Keratinocyte (primary cell): ENCODE results near the gene HOXA6. TPM values are rescaled to one million over a fixed set of nuclear protein-coding genes. Genes with fewer than 3 reads are reported as not detected.

ENCODE experiments used
- DNase-seq: peaks from one replicate; pipeline ENCODE4 v3.0.0-alpha.2; 2011; ENCODE audit warnings: low read depth, missing footprints, low spot score
- FAIRE-seq: peaks from 2 replicates; lab custom pipeline; 2011; peaks lifted over from hg19 to GRCh38; lab: Jason Lieb, UNC
- H2AFZ ChIP-seq: 2 replicates; pipeline ENCODE4 v1.6.0; 2012; ENCODE audit warnings: low read length, control low read depth, inconsistent platforms; ENCODE audit not compliant: control insufficient read depth
- H3K27ac ChIP-seq: 2 replicates; pipeline ENCODE4 v1.5.1; 2011; ENCODE audit warnings: low read length; ENCODE audit not compliant: control insufficient read depth, insufficient read depth
- H3K27me3 ChIP-seq: 3 replicates; pipeline ENCODE4 v1.6.0; 2011; ENCODE audit warnings: low read length; ENCODE audit not compliant: control insufficient read depth, insufficient read depth; ENCODE audit errors: extremely low read depth
- H3K36me3 ChIP-seq, 2 experiments: 2 replicates in 1 of 2; 3 replicates in 1 of 2; pipeline ENCODE4 v1.5.1; 2011; ENCODE audit warnings: low read length in 2 of 2, mild to moderate bottlenecking in 1 of 2; ENCODE audit not compliant: control insufficient read depth in 2 of 2, insufficient read depth in 2 of 2; ENCODE audit errors: extremely low read depth in 1 of 2
- H3K4me1 ChIP-seq: 3 replicates; pipeline ENCODE4 v1.5.1; 2011; ENCODE audit warnings: low read length; ENCODE audit not compliant: control insufficient read depth, insufficient read depth; ENCODE audit errors: extremely low read depth
- H3K4me2 ChIP-seq: 3 replicates; pipeline ENCODE4 v1.6.0; 2011; ENCODE audit warnings: low read depth, low read length; ENCODE audit not compliant: control insufficient read depth, insufficient read depth; ENCODE audit errors: extremely low read depth
- H3K4me3 ChIP-seq, 3 experiments: fragments of 200-600 bp in 1 of 3; sonication (generic) in 1 of 3; 2 replicates in 2 of 3; 3 replicates in 1 of 3; pipeline ENCODE4 v1.5.1; 2011 to 2016; ENCODE audit warnings: low read length in 3 of 3, mild to moderate bottlenecking in 3 of 3, control low read depth in 2 of 3, inconsistent platforms in 1 of 3, low read depth in 1 of 3, mixed read lengths in 1 of 3, mixed run types in 1 of 3, moderate library complexity in 1 of 3; ENCODE audit not compliant: control insufficient read depth in 2 of 3, insufficient read depth in 2 of 3; ENCODE audit errors: extremely low read depth in 1 of 3
- H3K79me2 ChIP-seq: 2 replicates; pipeline ENCODE4 v1.6.0; 2012; ENCODE audit warnings: low read length; ENCODE audit not compliant: control insufficient read depth, insufficient read depth
- H3K9ac ChIP-seq: 3 replicates; pipeline ENCODE4 v1.6.0; 2011; ENCODE audit warnings: low read length; ENCODE audit not compliant: control insufficient read depth, insufficient read depth; ENCODE audit errors: extremely low read depth
- H3K9me1 ChIP-seq: 3 replicates; pipeline ENCODE4 v1.6.0; 2011; ENCODE audit warnings: low read length; ENCODE audit not compliant: control insufficient read depth, insufficient read depth; ENCODE audit errors: extremely low read depth
- H3K9me3 ChIP-seq: 2 replicates; pipeline ENCODE4 v1.5.1; 2012; ENCODE audit warnings: low read depth, low read length; ENCODE audit not compliant: control insufficient read depth
- H4K20me1 ChIP-seq: 3 replicates; pipeline ENCODE4 v1.6.0; 2011; ENCODE audit warnings: low read length; ENCODE audit not compliant: control insufficient read depth, insufficient read depth; ENCODE audit errors: extremely low read depth
- CTCF ChIP-seq, 3 experiments: IDR thresholded peaks in 1 of 3; conservative IDR thresholded peaks in 1 of 3; optimal IDR thresholded peaks in 1 of 3; 2 replicates in 2 of 3; 3 replicates in 1 of 3; pipeline versions ENCODE3 to v1.5.1; 2011; ENCODE audit warnings: low read length in 3 of 3, mild to moderate bottlenecking in 3 of 3, moderate library complexity in 2 of 3, control low read depth in 1 of 3, inconsistent platforms in 1 of 3; ENCODE audit not compliant: insufficient read depth in 2 of 3; ENCODE audit errors: extremely low read depth in 1 of 3
- EZH2 ChIP-seq: IDR thresholded peaks from one replicate; pipeline ENCODE4 v1.6.1; 2012; ENCODE audit warnings: inconsistent platforms, mild to moderate bottlenecking, low read length, moderate library complexity
- dilution Hi-C: fragments of 300-500 bp; cut with MboI; formaldehyde crosslinking; loops from one replicate; pipeline ENCODE4 v1.7.0; 2020; ENCODE audit warnings: low sequenced_read_pairs; ENCODE audit not compliant: extremely low pct_ligation_motif_present
- polyA plus RNA-seq, 5 experiments: library from polyadenylated mRNA; depleted of rRNA in 3 of 5; stranded (reverse) in 3 of 5; stranded (forward) in 1 of 5; unstranded in 1 of 5; fragments of >200 nt; gene quantifications; 1 replicate in 1 of 5; 2 replicates in 3 of 5; 3 replicates in 1 of 5; pipeline versions ENCODE4 v1.2.1 to v1.2.3, GENCODE V29; 2011 to 2012; ENCODE audit warnings: missing spikeins in 2 of 5, low read depth in 1 of 5, low replicate concordance in 1 of 5

Gene HOXA6
- polyA plus RNA-seq, 1 donor (not counting 4 experiments of a cell fraction or from before 2014, with no cell fraction given) = 0.54 TPM

- peaks cover 45% of the 10 kb centered on the region for H3K79me2 ChIP-seq
- dilution Hi-C loops = no loop called here
- no peak for DNase-seq
- H3K4me2 ChIP-seq = peak overlapping the region; percentile 98
- no peaks in the 10 kb centered on the region for H3K36me3 ChIP-seq
- no peaks in the 10 kb centered on the region for H3K9me3 ChIP-seq
- peak overlapping the region; percentile 87 for H3K27ac ChIP-seq
- H3K9ac ChIP-seq = peak overlapping the region; percentile 90
- H3K4me1 ChIP-seq = peaks cover 69% of the 10 kb centered on the region
- TF ChIP-seq EZH2 (no peak), CTCF (optimal IDR thresholded peaks at IDR 0.05 in 1 of 3, IDR thresholded peaks at IDR 0.05 in 1 of 3, conservative IDR thresholded peaks at IDR 0.05 in 1 of 3; ENCODE audit: extremely low read depth in 1 of 3, insufficient read depth in 2 of 3, low read length in 3 of 3) (no peak)
- H2AFZ ChIP-seq = peak overlapping the region; percentile 87
- no peaks in the 10 kb centered on the region for H3K9me1 ChIP-seq
- H4K20me1 ChIP-seq = no peaks in the 10 kb centered on the region
- no peak for FAIRE-seq
- no peaks in the 10 kb centered on the region for H3K27me3 ChIP-seq
- H3K4me3 ChIP-seq = peak overlapping the region; percentile 55 to 94 (median 80)
These were observed 10.3 kb upstream of the HOXA6 start for GRCh38 chr7:27157702-27158431.

GRCh38 chr7:27156916-27157701, 9.5 kb upstream of the HOXA6 start:
- Histone ChIP-seq H3K9me1 (no peaks in the 10 kb centered on the region), H3K27ac (peak overlapping the region; percentile 87), H3K4me3 (peak overlapping the region; percentile 55 to 94 (median 80)), H3K27me3 (no peaks in the 10 kb centered on the region), H3K4me1 (peaks cover 76% of the 10 kb centered on the region), H3K79me2 (peaks cover 39% of the 10 kb centered on the region), H3K36me3 (no peaks in the 10 kb centered on the region), H2AFZ (peak overlapping the region; percentile 87), H3K9me3 (no peaks in the 10 kb centered on the region), H4K20me1 (no peaks in the 10 kb centered on the region), H3K4me2 (peak overlapping the region; percentile 98), H3K9ac (peak overlapping the region; percentile 90)
- dilution Hi-C loops = no loop called here
- no peak for DNase-seq
- TF ChIP-seq EZH2 (no peak), CTCF (optimal IDR thresholded peaks at IDR 0.05 in 1 of 3, IDR thresholded peaks at IDR 0.05 in 1 of 3, conservative IDR thresholded peaks at IDR 0.05 in 1 of 3; ENCODE audit: extremely low read depth in 1 of 3, insufficient read depth in 2 of 3, low read length in 3 of 3) (no peak)
- no peak for FAIRE-seq
